Stimulated activated CD8-positive, alpha-beta memory T cell treated with anti-CD3 and anti-CD28 coated beads, Interleukin-2, amount 100 ng/mL, for 1 hour (primary cell): ENCODE data around the gene KLC1.

ENCODE experiments used
- DNase-seq, 2 donors: peaks; one replicate each; pipeline ENCODE4 v3.0.0-alpha.2; 2020; ENCODE audit warnings: low read depth in 2 of 2

KLC1 gene

GRCh38 chr14:103734081-103734888, 105.3 kb downstream of the KLC1 start:
- no peak for DNase-seq

GRCh38 chr14:103735022-103735421, 106.0 kb downstream of the KLC1 start:
- no peak for DNase-seq

GRCh38 chr14:103735439-103735814, 106.4 kb downstream of the KLC1 start:
- no peak for DNase-seq

- DNase-seq: no peak
Measured at GRCh38 chr14:103735815-103736545, 107.0 kb downstream of the KLC1 start.

- no peak for DNase-seq
Measured at GRCh38 chr14:103736546-103737431, 107.8 kb downstream of the KLC1 start.

GRCh38 chr14:103737432-103738045, 108.5 kb downstream of the KLC1 start:
- no peak for DNase-seq

GRCh38 chr14:103738166-103738565, 109.2 kb downstream of the KLC1 start:
- DNase-seq: no peak

GRCh38 chr14:103738701-103739451, 109.9 kb downstream of the KLC1 start:
- DNase-seq: no peak

- DNase-seq: no peak
Measured at GRCh38 chr14:103739466-103739792, 110.4 kb downstream of the KLC1 start.

GRCh38 chr14:103739793-103740501, 110.9 kb downstream of the KLC1 start:
- no peak for DNase-seq

- DNase-seq: no peak
Measured at GRCh38 chr14:103740991-103741689, 112.1 kb downstream of the KLC1 start.

- DNase-seq: no peak
Measured at GRCh38 chr14:103741876-103742275, 112.9 kb downstream of the KLC1 start.

- no peak for DNase-seq
Measured at GRCh38 chr14:103742499-103743255, 113.7 kb downstream of the KLC1 start.

- DNase-seq: no peak
Measured at GRCh38 chr14:103743691-103744090, 114.7 kb downstream of the KLC1 start.

GRCh38 chr14:103744621-103745395, 115.8 kb downstream of the KLC1 start:
- no peak for DNase-seq

GRCh38 chr14:103745424-103745823, 116.4 kb downstream of the KLC1 start:
- DNase-seq: no peak

GRCh38 chr14:103746701-103747100, 117.7 kb downstream of the KLC1 start:
- no peak for DNase-seq

- no peak for DNase-seq
Measured at GRCh38 chr14:103748534-103748857, 119.5 kb downstream of the KLC1 start.

- DNase-seq: no peak
Measured at GRCh38 chr14:103749452-103749851, 120.4 kb downstream of the KLC1 start.
